ENCODE results near the gene FARS2. TPM values are rescaled to one million over a fixed set of nuclear protein-coding genes. Genes with fewer than 3 reads are reported as not detected.

The FARS2 gene
- total and polyA plus RNA-seq, 4 experiments from 2014 or later: 15.6 to 48.4 (median 24.3) TPM

GRCh38 chr6:5718231-5718947 lies 457.1 kb downstream of the FARS2 start:
- H3K4me3 ChIP-seq (ENCODE audit: low read length in 2 of 2): no peak overlapping the region
- H3K4me1 ChIP-seq (ENCODE audit: insufficient read depth, low read length): no peaks in the 10 kb centered on the region
- no peaks in the 10 kb centered on the region for H3K27me3 Mint-ChIP-seq
- CTCF ChIA-PET (ENCODE audit: partially characterized antibody): interaction anchor here (1.0 kb wide), 1 partner anchor 7 kb away, joined by 3 read pairs; no protein-coding TSS in a partner anchor
- no peaks in the 10 kb centered on the region for H3K36me3 ChIP-seq (ENCODE audit: insufficient read depth, low read length)
- peaks cover 14 to 34% of the 10 kb centered on the region in 2 donors for H3K36me3 Mint-ChIP-seq
- no peak for DNase-seq
- H3K27me3 ChIP-seq (ENCODE audit: insufficient read depth, low read length): no peaks in the 10 kb centered on the region
- no peaks in the 10 kb centered on the region for H3K9me3 ChIP-seq (ENCODE audit: control insufficient read depth in 1 of 2, low read length in 2 of 2)
- no peak overlapping the region for H3K27ac ChIP-seq (ENCODE audit: low read depth, low read length)
- H3K9me3 Mint-ChIP-seq: peaks cover 0 to 26% (median 21%) of the 10 kb centered on the region in 8 donors
- H3K27ac Mint-ChIP-seq: no peak overlapping the region
- POLR2A ChIA-PET (ENCODE audit: partially characterized antibody): no interaction called here
- H3K4me1 Mint-ChIP-seq: peaks cover 0 to 5% (median 0%) of the 10 kb centered on the region in 4 donors
- intact Hi-C loops (cut with micrococcal nuclease): no loop called here
- no peak overlapping the region for H3K4me3 Mint-ChIP-seq

- Mint-ChIP-seq H3K27ac (peak overlapping the region in 2 of 7 donors; percentile 42 to 69), H3K4me1 (peaks cover 0 to 12% (median 3%) of the 10 kb centered on the region in 4 donors), H3K36me3 (no peaks in the 10 kb centered on the region), H3K9me3 (no peaks in the 10 kb centered on the region), H3K27me3 (no peaks in the 10 kb centered on the region), H3K4me3 (peak overlapping the region in 1 of 8 donors; percentile 30)
- no peak overlapping the region for H3K4me3 ChIP-seq (ENCODE audit: low read length in 2 of 2)
- H3K27me3 ChIP-seq (ENCODE audit: insufficient read depth, low read length): no peaks in the 10 kb centered on the region
- H3K4me1 ChIP-seq (ENCODE audit: insufficient read depth, low read length): no peaks in the 10 kb centered on the region
- ChIA-PET CTCF (ENCODE audit: partially characterized antibody) (interaction anchor here (2.4 kb wide), 1 partner anchor 12 kb away, joined by 8 read pairs; no protein-coding TSS in a partner anchor), POLR2A (ENCODE audit: partially characterized antibody) (no interaction called here)
- no peaks in the 10 kb centered on the region for H3K36me3 ChIP-seq (ENCODE audit: insufficient read depth, low read length)
- intact Hi-C loops (cut with micrococcal nuclease): no loop called here
- no peak overlapping the region for H3K27ac ChIP-seq (ENCODE audit: low read depth, low read length)
- H3K9me3 ChIP-seq (ENCODE audit: control insufficient read depth in 1 of 2, low read length in 2 of 2): no peaks in the 10 kb centered on the region
- DNase-seq: no peak
Measured at GRCh38 chr6:5723841-5724691, 462.8 kb downstream of the FARS2 start.

- CTCF ChIA-PET (ENCODE audit: partially characterized antibody): interaction anchor here (2.4 kb wide), 1 partner anchor 11 kb away, joined by 8 read pairs; no protein-coding TSS in a partner anchor
Measured at GRCh38 chr6:5724911-5725310, 463.6 kb downstream of the FARS2 start.

GRCh38 chr6:5726976-5727718 lies 465.8 kb downstream of the FARS2 start:
- Histone ChIP-seq H3K36me3 (ENCODE audit: insufficient read depth, low read length) (no peaks in the 10 kb centered on the region), H3K27me3 (ENCODE audit: insufficient read depth, low read length) (no peaks in the 10 kb centered on the region), H3K4me1 (ENCODE audit: insufficient read depth, low read length) (no peaks in the 10 kb centered on the region), H3K4me3 (ENCODE audit: low read length in 2 of 2) (no peak overlapping the region), H3K9me3 (ENCODE audit: control insufficient read depth in 1 of 2, low read length in 2 of 2) (no peaks in the 10 kb centered on the region), H3K27ac (ENCODE audit: low read depth, low read length) (no peak overlapping the region)
- POLR2A ChIA-PET (ENCODE audit: partially characterized antibody): no interaction called here
- DNase-seq: no peak
- no peak overlapping the region for H3K27ac Mint-ChIP-seq
- H3K4me1 Mint-ChIP-seq: peaks cover 0 to 12% (median 9%) of the 10 kb centered on the region in 4 donors
- H3K9me3 Mint-ChIP-seq: no peaks in the 10 kb centered on the region
- no peaks in the 10 kb centered on the region for H3K36me3 Mint-ChIP-seq
- H3K27me3 Mint-ChIP-seq: no peaks in the 10 kb centered on the region
- H3K4me3 Mint-ChIP-seq: no peak overlapping the region
- intact Hi-C loops (cut with micrococcal nuclease): no loop called here
- CTCF ChIA-PET (ENCODE audit: partially characterized antibody): interaction anchor here (0.6 kb wide), 1 partner anchor 472 kb away, joined by 3 read pairs; no protein-coding TSS in a partner anchor

More at GRCh38 chr6:5724911-5725310, 463.6 kb downstream of the FARS2 start:
- Histone ChIP-seq H3K4me1 (ENCODE audit: insufficient read depth, low read length) (no peaks in the 10 kb centered on the region), H3K9me3 (ENCODE audit: control insufficient read depth in 1 of 2, low read length in 2 of 2) (no peaks in the 10 kb centered on the region), H3K4me3 (ENCODE audit: low read length in 2 of 2) (no peak overlapping the region), H3K27ac (ENCODE audit: low read depth, low read length) (no peak overlapping the region), H3K27me3 (ENCODE audit: insufficient read depth, low read length) (no peaks in the 10 kb centered on the region), H3K36me3 (ENCODE audit: insufficient read depth, low read length) (no peaks in the 10 kb centered on the region)
- Mint-ChIP-seq H3K4me3 (no peak overlapping the region), H3K27me3 (no peaks in the 10 kb centered on the region), H3K36me3 (no peaks in the 10 kb centered on the region), H3K9me3 (no peaks in the 10 kb centered on the region), H3K4me1 (peaks cover 0 to 12% (median 4%) of the 10 kb centered on the region in 4 donors), H3K27ac (peak overlapping the region in 1 of 7 donors; percentile 1)
- DNase-seq: no peak
- intact Hi-C loops (cut with micrococcal nuclease): no loop called here
- POLR2A ChIA-PET (ENCODE audit: partially characterized antibody): no interaction called here

- Histone ChIP-seq H3K27ac (ENCODE audit: low read depth, low read length) (no peak overlapping the region), H3K9me3 (ENCODE audit: control insufficient read depth in 1 of 2, low read length in 2 of 2) (no peaks in the 10 kb centered on the region), H3K4me3 (ENCODE audit: low read length in 2 of 2) (no peak overlapping the region), H3K36me3 (ENCODE audit: insufficient read depth, low read length) (no peaks in the 10 kb centered on the region), H3K27me3 (ENCODE audit: insufficient read depth, low read length) (no peaks in the 10 kb centered on the region), H3K4me1 (ENCODE audit: insufficient read depth, low read length) (no peaks in the 10 kb centered on the region)
- peak overlapping the region in 1 of 8 donors; percentile 9 for H3K4me3 Mint-ChIP-seq
- ChIA-PET CTCF (ENCODE audit: partially characterized antibody) (no interaction called here), POLR2A (ENCODE audit: partially characterized antibody) (interaction anchor here (0.5 kb wide), 1 partner anchor 69 kb away, joined by 3 read pairs; no protein-coding TSS in a partner anchor)
- no peak overlapping the region for H3K27ac Mint-ChIP-seq
- no peaks in the 10 kb centered on the region for H3K9me3 Mint-ChIP-seq
- intact Hi-C loops (cut with micrococcal nuclease): no loop called here
- peaks cover 0 to 10% of the 10 kb centered on the region in 2 donors for H3K36me3 Mint-ChIP-seq
- H3K27me3 Mint-ChIP-seq: no peaks in the 10 kb centered on the region
- peaks cover 0 to 14% (median 6%) of the 10 kb centered on the region in 4 donors for H3K4me1 Mint-ChIP-seq
- DNase-seq: no peak
Measured at GRCh38 chr6:5728351-5729079, 467.2 kb downstream of the FARS2 start.

GRCh38 chr6:5729080-5729434 lies 467.7 kb downstream of the FARS2 start:
- CTCF ChIA-PET (ENCODE audit: partially characterized antibody): no interaction called here
- peaks cover 0 to 14% (median 6%) of the 10 kb centered on the region in 4 donors for H3K4me1 Mint-ChIP-seq

More at GRCh38 chr6:5729080-5729434, 467.7 kb downstream of the FARS2 start:
- no peak for DNase-seq
- Histone ChIP-seq H3K36me3 (ENCODE audit: insufficient read depth, low read length) (no peaks in the 10 kb centered on the region), H3K27ac (ENCODE audit: low read depth, low read length) (no peak overlapping the region), H3K4me1 (ENCODE audit: insufficient read depth, low read length) (no peaks in the 10 kb centered on the region), H3K4me3 (ENCODE audit: low read length in 2 of 2) (no peak overlapping the region), H3K9me3 (ENCODE audit: control insufficient read depth in 1 of 2, low read length in 2 of 2) (no peaks in the 10 kb centered on the region), H3K27me3 (ENCODE audit: insufficient read depth, low read length) (no peaks in the 10 kb centered on the region)
- H3K4me3 Mint-ChIP-seq: no peak overlapping the region
- no peak overlapping the region for H3K27ac Mint-ChIP-seq
- intact Hi-C loops (cut with micrococcal nuclease): no loop called here
- H3K27me3 Mint-ChIP-seq: no peaks in the 10 kb centered on the region
- POLR2A ChIA-PET (ENCODE audit: partially characterized antibody): no interaction called here
- peaks cover 0 to 13% of the 10 kb centered on the region in 2 donors for H3K36me3 Mint-ChIP-seq
- no peaks in the 10 kb centered on the region for H3K9me3 Mint-ChIP-seq
